Measurements from ENCODE around the gene LRRFIP2. TPM values are rescaled to one million over a fixed set of nuclear protein-coding genes. Genes with fewer than 3 reads are reported as not detected.
"Not testable (repeated sequence)": the region's sequence is repeated elsewhere in the genome, so short reads cannot be mapped to it uniquely, and the experiment has no call there.

The LRRFIP2 gene
- total RNA-seq, 2 experiments from 2014 or later: 31.7 TPM

DNA sequence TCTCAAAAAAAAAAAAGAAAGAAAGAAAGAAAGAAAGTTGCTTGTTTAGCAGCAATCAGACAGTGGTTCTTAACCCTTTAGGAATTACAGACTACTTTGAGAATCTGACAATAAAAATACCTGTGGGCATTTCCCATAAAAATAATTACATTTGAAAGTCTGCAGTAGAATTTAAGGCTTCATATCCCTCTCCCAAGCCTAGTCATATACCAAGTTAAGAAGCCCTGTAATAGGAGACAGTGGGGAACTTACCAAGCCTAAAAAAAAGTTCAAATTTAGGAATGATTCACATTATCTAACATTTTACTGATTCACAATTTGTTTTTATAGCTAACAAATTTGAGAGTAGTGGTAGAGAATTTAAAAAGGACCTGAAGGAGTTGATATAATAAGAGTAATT, 47.5 kb downstream of the LRRFIP2 start:
- no peaks in the 10 kb centered on the region for H3K27me3 Mint-ChIP-seq (ENCODE audit: low read depth)
- no peak overlapping the region for H3K27ac Mint-ChIP-seq

DNA sequence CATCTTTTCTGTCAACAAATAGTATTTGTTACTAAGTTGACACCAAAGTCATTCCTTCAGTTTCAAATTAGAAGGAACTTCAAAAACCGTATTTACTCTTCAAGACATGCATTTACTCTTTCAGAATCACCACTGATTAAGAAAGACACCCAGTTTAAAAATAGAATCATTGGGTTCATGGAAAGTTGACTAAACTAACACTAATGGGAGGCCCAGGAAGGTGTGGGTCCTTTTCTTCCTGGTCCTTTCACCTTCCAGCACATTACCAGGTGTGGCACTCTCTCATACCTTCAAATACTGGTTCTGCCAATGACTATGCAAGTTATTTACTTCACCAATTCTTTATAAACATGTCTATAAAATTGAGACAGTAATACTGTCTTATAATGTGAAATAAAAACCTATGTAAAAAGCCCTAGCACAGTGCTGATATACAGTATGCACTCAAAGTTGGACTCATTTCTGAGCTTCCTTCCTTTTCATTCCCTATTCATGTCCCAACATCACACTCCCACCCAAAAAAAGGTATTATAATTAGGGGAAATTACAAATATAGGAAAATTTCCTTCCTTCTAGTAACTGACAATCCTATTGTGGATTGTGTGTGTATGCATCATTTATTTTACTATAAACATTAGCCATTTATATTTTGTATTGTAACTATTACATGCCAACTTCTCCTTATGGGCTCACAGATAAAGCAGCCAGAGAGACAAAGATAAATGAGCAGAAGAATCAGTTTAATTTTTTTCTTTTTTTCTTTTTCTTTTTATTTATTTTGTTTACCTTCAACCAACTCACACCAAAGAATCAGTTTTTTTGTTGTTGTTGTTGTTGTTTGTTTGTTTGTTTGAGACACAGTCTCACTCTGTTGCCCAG, 48.9 kb downstream of the LRRFIP2 start:
- Mint-ChIP-seq H3K4me3 (no peak overlapping the region), H3K9me3 (ENCODE audit: insufficient read depth) (no peaks in the 10 kb centered on the region), H3K27ac (no peak overlapping the region), H3K36me3 (ENCODE audit: low read depth) (peaks cover 20% of the 10 kb centered on the region), H3K27me3 (ENCODE audit: low read depth) (no peaks in the 10 kb centered on the region), H3K4me1 (ENCODE audit: low read depth) (peaks cover 4% of the 10 kb centered on the region)
- ATAC-seq: no peak
- ChIA-PET CTCF (no interaction called here), POLR2A (no interaction called here)
- no peak for DNase-seq

More for the DNA sequence above, 47.5 kb downstream of the LRRFIP2 start:
- no peak for ATAC-seq
- ChIA-PET POLR2A (no interaction called here), CTCF (no interaction called here)
- no peak for DNase-seq
- Mint-ChIP-seq H3K4me1 (ENCODE audit: low read depth) (peaks cover 4% of the 10 kb centered on the region), H3K4me3 (no peak overlapping the region), H3K36me3 (ENCODE audit: low read depth) (peaks cover 17% of the 10 kb centered on the region), H3K9me3 (ENCODE audit: insufficient read depth) (no peaks in the 10 kb centered on the region)

DNA sequence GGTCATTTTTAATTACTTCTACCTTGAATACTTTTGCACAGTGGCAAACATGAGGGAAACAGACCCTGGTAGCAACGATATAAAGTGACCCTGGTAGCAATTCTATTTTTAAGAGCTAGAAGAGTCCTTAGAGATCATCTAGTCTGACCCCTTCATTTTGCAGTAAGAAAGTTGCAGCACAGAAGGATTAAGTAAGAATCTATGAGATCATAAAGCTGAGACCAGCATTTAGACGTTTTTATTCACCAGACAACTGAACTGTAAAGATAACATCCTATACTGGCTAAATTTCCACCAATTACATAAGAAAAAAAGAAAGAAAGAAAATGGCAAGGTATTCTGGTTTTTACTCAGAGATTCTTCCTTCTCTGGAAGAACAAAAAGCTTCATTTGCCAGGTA, 49.9 kb downstream of the LRRFIP2 start:
- CTCF ChIA-PET: no interaction called here
- Mint-ChIP-seq H3K4me1 (ENCODE audit: low read depth) (no peaks in the 10 kb centered on the region), H3K27ac (no peak overlapping the region), H3K27me3 (ENCODE audit: low read depth) (no peaks in the 10 kb centered on the region), H3K9me3 (ENCODE audit: insufficient read depth) (no peaks in the 10 kb centered on the region), H3K4me3 (no peak overlapping the region), H3K36me3 (ENCODE audit: low read depth) (peaks cover 20% of the 10 kb centered on the region)
- DNase-seq: no peak
- POLR2A ChIA-PET: no interaction called here
- no peak for ATAC-seq

DNA sequence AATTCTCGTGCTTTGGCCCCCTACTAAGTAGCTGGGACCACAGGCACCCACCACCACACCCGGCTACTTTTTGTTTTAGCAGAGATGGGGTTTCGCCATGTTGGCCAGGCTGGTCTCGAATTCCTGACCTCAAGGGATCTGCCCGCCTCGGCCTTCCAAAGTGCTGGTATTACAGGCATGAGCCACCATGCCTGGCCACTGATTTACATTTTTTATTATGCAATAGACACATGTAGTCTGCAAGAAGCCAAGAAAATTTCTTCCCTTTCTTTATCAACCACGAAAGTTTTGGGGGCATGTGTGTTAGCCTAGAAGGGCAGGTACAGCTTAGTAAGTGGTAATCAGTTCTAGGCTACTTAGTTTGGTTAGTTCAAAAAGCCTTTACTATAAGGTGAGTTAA, 51.1 kb downstream of the LRRFIP2 start:
- ATAC-seq: no peak
- POLR2A ChIA-PET: no interaction called here
- H3K36me3 Mint-ChIP-seq (ENCODE audit: low read depth): peaks cover 14% of the 10 kb centered on the region

DNA sequence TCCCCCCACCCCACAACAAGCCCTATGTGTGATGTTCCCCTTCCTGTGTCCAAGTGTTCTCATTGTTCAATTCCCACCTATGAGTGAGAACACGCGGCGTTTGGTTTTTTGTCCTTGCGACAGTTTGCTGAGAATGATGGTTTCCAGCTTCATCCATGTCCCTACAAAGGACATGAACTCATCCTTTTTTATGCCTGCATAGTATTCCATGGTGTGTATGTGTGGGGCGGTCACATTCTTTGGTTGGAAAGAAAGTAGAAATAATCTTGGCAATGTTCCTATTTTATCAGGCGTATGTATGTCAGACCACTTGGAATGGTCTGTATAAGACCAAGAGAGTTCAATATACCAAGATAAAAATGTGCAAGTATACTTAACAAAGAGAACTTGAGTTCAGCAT, 52.3 kb downstream of the LRRFIP2 start:
- H3K4me3 Mint-ChIP-seq; H3K4me1 Mint-ChIP-seq (ENCODE audit: low read depth); POLR2A ChIA-PET; DNase-seq; H3K9me3 Mint-ChIP-seq (ENCODE audit: insufficient read depth); H3K27me3 Mint-ChIP-seq (ENCODE audit: low read depth); H3K27ac Mint-ChIP-seq; CTCF ChIA-PET; ATAC-seq: not testable (repeated sequence)
- H3K36me3 Mint-ChIP-seq (ENCODE audit: low read depth): peaks cover 10% of the 10 kb centered on the region

More for the DNA sequence above, 51.1 kb downstream of the LRRFIP2 start:
- no peaks in the 10 kb centered on the region for H3K9me3 Mint-ChIP-seq (ENCODE audit: insufficient read depth)
- H3K4me3 Mint-ChIP-seq: no peak overlapping the region
- no peaks in the 10 kb centered on the region for H3K27me3 Mint-ChIP-seq (ENCODE audit: low read depth)
- DNase-seq: no peak
- no peak overlapping the region for H3K27ac Mint-ChIP-seq
- H3K4me1 Mint-ChIP-seq (ENCODE audit: low read depth): no peaks in the 10 kb centered on the region
- CTCF ChIA-PET: no interaction called here

DNA sequence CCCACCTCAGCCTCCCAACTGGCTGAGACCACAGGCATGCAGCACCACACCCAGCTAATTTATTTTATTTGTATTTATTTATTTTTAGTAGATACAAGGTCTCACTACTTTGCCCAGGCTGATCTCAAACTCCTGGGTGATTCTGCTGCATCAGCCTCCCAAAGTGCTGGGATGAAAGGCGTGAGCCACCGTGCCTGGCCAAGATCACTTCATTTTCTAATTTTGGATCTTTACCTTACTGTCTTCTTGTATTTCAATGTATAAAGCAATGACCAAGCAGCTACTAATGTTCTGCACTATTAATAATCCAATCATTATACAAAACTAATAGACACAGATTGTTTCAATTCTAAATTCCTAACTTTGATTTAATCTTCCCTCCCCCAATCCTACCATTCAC, 56.2 kb downstream of the LRRFIP2 start:
- Mint-ChIP-seq H3K4me1 (ENCODE audit: low read depth) (no peaks in the 10 kb centered on the region), H3K27me3 (ENCODE audit: low read depth) (no peaks in the 10 kb centered on the region), H3K4me3 (no peak overlapping the region), H3K27ac (no peak overlapping the region), H3K36me3 (ENCODE audit: low read depth) (peaks cover 7% of the 10 kb centered on the region), H3K9me3 (ENCODE audit: insufficient read depth) (no peaks in the 10 kb centered on the region)
- ATAC-seq: no peak
- POLR2A ChIA-PET: no interaction called here
- CTCF ChIA-PET: interaction anchor here (0.6 kb wide), 1 partner anchor 36 kb away, joined by 4 read pairs; no protein-coding TSS in a partner anchor
- DNase-seq: no peak

DNA sequence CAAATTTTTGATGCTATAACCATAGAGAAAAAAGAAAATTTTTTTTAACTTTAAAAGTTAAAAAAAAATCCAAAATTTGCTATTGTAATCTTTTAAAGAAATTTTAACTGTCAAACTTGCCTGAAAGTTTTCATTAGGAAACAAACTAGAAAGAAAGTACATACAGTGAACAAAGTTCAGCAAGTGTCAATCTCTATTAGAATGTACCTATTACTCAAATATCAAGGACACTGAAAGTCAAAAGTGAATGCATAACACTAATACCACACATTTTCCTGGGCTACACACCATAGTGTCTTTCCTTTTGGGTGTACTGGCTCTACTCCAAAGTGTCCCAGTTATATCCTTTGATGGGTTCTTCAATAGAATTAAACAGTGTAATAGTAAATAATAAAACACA, 56.8 kb downstream of the LRRFIP2 start:
- Mint-ChIP-seq H3K27me3 (ENCODE audit: low read depth) (no peaks in the 10 kb centered on the region), H3K4me3 (no peak overlapping the region), H3K36me3 (ENCODE audit: low read depth) (peaks cover 7% of the 10 kb centered on the region), H3K9me3 (ENCODE audit: insufficient read depth) (no peaks in the 10 kb centered on the region), H3K27ac (no peak overlapping the region), H3K4me1 (ENCODE audit: low read depth) (no peaks in the 10 kb centered on the region)
- no peak for ATAC-seq
- CTCF ChIA-PET: no interaction called here
- no peak for DNase-seq
- POLR2A ChIA-PET: interaction anchor here (0.6 kb wide), 1 partner anchor 1451 kb away, joined by 3 read pairs; no protein-coding TSS in a partner anchor

DNA sequence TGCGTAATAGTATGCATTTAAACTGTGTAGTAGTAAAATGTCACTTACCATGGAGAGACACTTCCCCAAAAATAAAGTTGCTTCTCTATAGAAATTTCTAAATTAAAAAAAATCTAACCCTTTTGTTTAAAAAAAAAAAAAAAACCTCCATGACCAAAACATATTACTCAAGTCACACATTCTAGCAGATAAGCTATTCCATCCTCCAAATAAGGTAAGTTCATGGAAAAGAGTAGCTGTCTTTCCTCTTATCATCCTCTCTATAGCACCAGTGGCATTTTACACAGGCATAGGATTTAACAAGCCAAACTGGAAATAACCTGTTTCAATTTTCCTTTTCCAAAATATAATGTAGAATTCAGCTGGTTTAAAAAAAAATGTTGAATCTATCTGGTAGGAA, 57.4 kb downstream of the LRRFIP2 start:
- no peak overlapping the region for H3K27ac Mint-ChIP-seq
- no peaks in the 10 kb centered on the region for H3K4me1 Mint-ChIP-seq (ENCODE audit: low read depth)
- POLR2A ChIA-PET: interaction anchor here (0.6 kb wide), 1 partner anchor 1450 kb away, joined by 3 read pairs; no protein-coding TSS in a partner anchor
- H3K4me3 Mint-ChIP-seq: no peak overlapping the region
- DNase-seq: no peak
- H3K9me3 Mint-ChIP-seq (ENCODE audit: insufficient read depth): no peaks in the 10 kb centered on the region
- CTCF ChIA-PET: no interaction called here
- H3K36me3 Mint-ChIP-seq (ENCODE audit: low read depth): peaks cover 4% of the 10 kb centered on the region
- H3K27me3 Mint-ChIP-seq (ENCODE audit: low read depth): no peaks in the 10 kb centered on the region
- ATAC-seq: no peak

DNA sequence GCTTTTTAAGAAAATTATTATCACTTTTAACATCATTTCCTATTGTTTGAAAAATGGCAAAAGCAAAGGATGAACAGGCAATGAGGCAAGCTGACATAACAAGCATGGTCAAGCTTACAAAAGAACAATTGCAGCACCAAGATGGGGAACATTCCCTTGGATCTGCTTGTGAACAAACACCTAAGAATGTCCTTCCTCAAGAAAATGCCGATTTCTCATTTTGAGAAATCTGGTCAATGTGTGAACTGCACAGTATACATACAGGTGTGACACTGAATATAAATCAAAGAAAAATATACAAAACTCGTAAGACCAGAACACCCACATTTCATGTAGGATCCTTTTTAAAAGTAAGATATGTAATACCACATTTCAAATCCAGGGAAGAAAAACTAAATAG, 58.9 kb downstream of the LRRFIP2 start:
- ATAC-seq (no peak), DNase-seq (no peak)
- no peak overlapping the region for H3K27ac Mint-ChIP-seq
- no peaks in the 10 kb centered on the region for H3K4me1 Mint-ChIP-seq (ENCODE audit: low read depth)
- H3K27me3 Mint-ChIP-seq (ENCODE audit: low read depth): no peaks in the 10 kb centered on the region
- no peaks in the 10 kb centered on the region for H3K36me3 Mint-ChIP-seq (ENCODE audit: low read depth)
- POLR2A ChIA-PET: no interaction called here
- no peak overlapping the region for H3K4me3 Mint-ChIP-seq
- H3K9me3 Mint-ChIP-seq (ENCODE audit: insufficient read depth): no peaks in the 10 kb centered on the region
- CTCF ChIA-PET: interaction anchor here (1.4 kb wide), 1 partner anchor 12 kb away, joined by 4 read pairs; no protein-coding TSS in a partner anchor

DNA sequence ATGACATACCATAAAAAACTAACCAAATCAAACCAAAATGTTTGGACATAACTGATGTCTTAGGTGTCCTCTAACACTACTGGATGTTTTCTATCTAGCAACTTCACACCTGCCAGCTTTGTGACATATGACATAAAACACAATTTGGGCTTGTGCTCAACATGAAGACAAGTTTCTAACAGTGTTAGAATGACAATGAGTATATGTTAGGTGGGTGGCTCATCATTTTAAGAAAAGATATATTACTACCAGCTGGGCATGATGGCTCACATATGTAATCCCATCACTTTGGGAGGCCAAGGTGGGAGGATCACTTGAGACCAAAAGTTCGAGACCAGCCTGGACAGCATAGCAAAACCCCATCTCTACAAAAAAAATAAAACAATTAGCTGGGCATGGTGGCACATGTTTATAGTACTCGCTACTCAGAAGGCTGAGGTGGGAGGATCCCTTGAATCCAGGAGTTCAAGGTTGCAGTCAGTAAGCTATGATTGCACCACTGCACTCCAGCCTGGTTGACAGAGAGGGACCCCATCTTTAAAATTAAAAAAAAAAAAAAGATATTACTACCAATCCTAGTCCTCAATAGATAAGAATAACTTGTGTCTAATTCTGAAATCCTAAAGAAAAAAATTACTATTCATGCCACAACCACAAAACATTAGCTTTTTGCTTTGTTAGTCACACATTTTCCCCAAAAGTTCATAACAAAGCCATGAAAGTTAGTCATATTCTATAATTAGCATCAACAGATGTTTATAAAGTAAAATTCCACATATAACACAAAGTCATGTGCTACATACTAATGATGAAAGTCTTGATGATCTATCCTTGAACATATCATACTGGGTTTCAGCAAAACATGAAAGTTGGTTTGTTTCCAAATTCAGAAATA, 59.9 kb downstream of the LRRFIP2 start:
- Mint-ChIP-seq H3K9me3 (ENCODE audit: insufficient read depth) (no peaks in the 10 kb centered on the region), H3K36me3 (ENCODE audit: low read depth) (no peaks in the 10 kb centered on the region), H3K4me3 (no peak overlapping the region), H3K4me1 (ENCODE audit: low read depth) (no peaks in the 10 kb centered on the region), H3K27ac (no peak overlapping the region), H3K27me3 (ENCODE audit: low read depth) (no peaks in the 10 kb centered on the region)
- ChIA-PET POLR2A (no interaction called here), CTCF (interaction anchor here (1.4 kb wide), 1 partner anchor 11 kb away, joined by 4 read pairs; no protein-coding TSS in a partner anchor)
- DNase-seq (no peak), ATAC-seq (no peak)

DNA sequence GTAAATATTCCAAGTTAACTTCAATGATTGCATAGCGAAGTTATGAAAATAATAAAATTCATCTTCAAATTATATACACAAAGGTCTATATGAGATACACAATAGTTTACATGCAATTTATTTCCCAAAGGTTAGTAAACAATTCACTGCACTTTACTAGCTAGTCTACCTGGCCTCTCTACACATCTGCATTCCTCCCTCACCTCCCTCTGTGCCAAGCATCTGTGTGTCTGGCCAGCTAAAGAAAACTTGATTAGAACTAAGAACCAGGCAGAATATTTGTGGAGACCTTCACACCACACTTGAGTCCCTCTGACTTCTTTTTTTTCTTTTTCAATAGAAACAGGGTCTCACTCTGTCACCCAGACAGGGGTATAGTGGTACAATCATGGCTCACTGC, 61.4 kb downstream of the LRRFIP2 start:
- ATAC-seq: no peak
- Mint-ChIP-seq H3K4me3 (no peak overlapping the region), H3K27me3 (ENCODE audit: low read depth) (no peaks in the 10 kb centered on the region), H3K9me3 (ENCODE audit: insufficient read depth) (no peaks in the 10 kb centered on the region), H3K4me1 (ENCODE audit: low read depth) (no peaks in the 10 kb centered on the region), H3K27ac (no peak overlapping the region), H3K36me3 (ENCODE audit: low read depth) (no peaks in the 10 kb centered on the region)
- no peak for DNase-seq
- POLR2A ChIA-PET: no interaction called here
- CTCF ChIA-PET: no interaction called here

DNA sequence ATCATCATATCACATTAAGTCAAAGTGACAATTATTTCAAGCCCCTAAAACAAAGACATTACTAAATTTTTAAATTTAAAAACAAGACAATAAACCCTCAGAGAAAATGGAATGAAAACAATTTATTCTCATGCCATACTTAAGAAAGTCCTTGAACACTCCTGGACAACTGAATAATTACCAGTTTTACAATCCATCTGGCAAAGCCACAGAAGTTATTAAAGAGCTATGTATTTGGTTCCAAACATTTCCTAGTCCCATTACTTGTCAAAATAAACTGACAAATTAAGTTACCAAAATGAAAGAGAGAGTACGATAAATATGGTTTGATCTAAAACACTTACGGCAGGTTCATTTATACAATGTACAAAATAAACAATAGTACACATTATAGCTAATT, 63.2 kb downstream of the LRRFIP2 start:
- H3K36me3 Mint-ChIP-seq (ENCODE audit: low read depth): no peaks in the 10 kb centered on the region
- no peaks in the 10 kb centered on the region for H3K4me1 Mint-ChIP-seq (ENCODE audit: low read depth)
- no peak overlapping the region for H3K27ac Mint-ChIP-seq
- ChIA-PET CTCF (no interaction called here), POLR2A (no interaction called here)
- ATAC-seq (no peak), DNase-seq (no peak)
- no peaks in the 10 kb centered on the region for H3K9me3 Mint-ChIP-seq (ENCODE audit: insufficient read depth)
- no peak overlapping the region for H3K4me3 Mint-ChIP-seq
- H3K27me3 Mint-ChIP-seq (ENCODE audit: low read depth): no peaks in the 10 kb centered on the region
